ENCODE data around the gene PRSS57.

The PRSS57 gene

DNA sequence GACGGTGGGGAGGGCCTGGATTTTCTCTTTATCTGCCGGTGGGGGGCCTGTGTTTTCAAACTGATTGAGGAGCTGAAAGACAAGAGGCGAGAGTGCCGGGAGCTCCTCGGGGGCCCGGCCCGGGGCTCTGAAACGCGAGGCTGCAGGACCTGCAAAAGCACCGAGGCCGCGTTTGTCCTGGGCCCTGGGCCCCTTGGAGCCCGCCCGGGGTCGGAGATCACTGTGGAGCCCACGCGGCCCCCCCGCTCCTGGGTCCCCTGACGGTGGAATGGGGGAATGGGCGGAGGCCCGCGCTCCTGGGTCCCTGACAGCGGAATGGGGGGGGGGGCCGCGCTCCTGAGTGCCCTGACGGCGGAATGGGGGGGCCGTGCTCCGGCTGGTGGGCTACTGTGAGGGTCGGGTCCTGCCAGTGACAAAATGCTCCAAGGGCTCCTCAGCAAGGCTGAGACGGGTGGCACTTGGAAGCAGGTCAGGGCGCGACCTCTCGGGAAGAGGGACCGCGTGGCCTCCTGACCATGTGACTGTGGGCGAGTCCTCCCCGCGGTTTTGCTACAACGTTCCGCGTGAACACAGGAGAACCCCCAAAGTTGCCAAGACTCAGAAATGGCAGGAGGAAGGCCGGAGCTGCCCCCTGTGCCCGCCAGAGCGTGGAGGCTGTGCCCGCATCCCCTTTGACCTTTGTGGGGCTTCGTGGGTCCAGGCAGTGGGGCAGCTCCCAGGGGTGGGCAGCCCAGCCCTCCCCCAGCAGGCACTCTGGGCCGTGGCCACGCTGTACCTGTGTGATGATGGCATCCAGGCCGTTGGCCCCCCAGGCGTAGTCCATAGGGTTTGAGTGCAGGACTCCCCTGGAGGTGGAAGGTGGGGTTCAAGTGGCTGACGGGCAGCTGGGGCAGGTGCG is 46.1 kb downstream of the PRSS57 start:
- DNase-seq, result no peak

DNA sequence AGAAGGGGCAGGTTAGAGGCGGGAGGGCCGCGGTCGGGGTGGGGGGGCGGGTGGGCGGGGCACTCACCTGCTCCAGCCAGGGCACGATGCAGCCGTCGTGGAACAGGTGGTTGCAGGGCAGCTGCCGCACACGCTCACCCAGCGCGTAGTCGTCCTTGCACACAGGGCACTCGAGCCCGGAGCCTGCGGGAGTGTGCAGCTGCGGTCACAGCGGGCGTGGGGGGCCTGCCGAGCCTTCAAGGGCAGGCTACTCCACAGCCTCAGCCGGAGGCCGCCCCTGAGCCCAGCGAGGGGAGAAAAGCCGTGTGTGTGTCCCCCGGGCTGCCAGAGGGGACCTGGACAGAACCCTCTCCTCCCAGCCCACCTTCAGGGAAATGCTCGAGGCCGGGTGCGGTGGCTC is 46.9 kb downstream of the PRSS57 start:
- no peak for DNase-seq

DNA sequence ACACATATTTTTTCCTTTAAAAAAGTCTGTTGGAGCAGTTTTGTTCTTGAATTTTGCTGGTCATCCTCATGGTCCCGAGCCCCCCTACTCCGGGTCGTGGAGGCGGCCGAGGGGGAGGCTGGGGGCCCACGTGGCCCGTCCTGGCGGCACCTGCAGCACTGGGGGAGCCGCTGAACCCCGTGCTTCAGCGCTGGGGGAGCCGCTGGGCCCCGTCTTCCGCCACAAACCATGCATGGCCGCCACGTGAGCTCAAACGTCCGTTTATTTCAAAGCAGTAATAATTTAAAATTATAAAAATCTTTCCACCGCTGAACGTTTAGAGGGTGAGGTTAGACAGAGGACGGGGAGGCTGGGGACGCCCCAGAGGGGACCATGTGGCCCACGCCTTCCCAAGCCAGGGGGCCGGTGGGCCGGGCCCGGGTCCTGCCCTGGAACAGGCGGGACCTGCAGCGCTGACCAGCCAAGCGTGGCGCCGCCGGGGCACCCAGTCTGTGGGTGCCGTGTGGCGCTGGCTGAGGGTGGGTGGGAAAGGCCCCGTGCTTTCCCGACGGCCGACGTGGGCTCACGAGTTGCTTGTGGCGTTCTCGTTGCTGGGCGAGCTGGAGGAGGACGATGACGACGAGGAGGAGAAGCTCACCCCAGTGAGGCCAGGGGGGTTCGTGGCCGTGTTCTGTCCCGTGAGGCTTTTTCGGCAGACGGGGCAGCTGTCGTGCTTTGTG is 47.5 kb downstream of the PRSS57 start:
- no peak for DNase-seq

DNA sequence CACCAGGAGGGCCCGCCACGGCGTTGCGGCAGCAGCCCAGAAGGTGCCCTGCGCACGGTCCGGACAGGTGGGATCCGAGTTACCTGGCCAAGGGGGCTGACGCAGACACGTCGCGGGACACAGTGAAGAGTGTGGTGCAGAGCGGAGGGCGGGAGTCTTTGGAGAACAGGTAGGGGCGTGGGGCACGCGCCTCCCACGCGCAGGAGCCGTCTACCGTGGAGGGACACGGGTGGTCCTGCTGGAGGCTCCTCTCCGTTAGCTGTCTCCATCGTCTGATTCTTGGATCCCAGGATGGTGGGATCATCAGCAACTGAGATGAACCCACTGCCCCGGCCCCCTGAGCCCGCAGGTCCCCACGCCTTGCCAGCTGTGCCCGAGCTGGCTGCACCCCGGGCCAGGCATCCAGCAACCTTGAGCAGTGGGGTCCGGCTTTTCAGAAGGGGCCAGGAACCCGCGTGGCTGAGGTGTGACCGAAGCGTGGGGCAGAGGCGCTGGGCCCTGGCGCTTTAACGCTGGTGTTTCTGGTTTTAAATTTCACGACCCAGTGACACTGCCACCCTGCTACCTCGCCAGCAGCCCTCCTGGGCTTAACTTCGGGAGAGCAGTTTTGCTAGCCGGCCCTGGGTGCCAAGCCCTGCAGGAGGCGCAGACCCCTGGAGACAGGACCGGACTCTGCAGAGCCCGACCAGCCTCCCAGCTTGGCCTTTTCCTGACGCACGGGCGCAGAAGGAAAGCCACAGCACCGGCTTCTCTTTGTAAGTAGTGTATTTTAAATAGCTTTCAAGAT is 48.3 kb downstream of the PRSS57 start:
- no peak for DNase-seq

DNA sequence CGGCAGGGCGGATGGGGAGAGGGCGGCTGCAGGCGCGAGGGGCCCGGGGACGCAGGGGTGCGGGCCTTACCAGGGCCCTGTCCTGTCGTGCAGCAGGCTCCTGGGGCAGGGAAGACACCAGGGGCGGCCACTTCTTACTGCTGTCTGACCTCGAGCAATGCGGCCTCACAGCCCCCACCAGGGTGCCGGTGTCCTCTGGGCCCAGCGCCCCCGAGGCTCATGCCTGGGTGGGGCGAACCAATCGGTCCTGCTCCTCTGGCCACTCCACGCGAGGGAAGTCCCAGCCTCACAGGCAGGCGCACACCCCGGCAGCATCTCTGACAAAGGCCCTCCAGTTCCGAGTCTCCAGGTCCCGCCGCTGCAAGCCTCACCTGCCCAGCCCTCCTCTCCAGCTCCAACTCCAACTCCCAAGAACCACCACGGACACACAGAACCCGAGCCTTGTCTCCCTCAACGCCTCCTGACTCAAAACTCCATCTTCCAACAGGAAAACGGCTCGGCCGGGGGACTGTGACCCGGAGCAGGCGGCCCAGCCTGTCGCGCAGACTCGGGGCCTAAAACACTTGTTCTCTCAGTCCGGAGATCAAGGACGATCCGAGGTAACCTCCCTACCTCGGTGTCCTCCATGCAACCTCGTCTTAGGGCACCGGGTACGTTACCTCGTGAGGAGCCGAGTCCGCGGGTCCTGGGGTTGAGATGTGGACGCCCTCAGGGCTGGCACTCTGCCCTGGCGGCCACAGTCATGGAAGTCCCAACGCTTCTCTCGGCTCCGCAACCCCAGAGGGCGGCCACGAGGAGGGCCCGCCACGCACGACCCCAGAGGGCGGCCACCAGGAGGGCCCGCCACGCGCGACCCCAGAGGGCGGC is 49.1 kb downstream of the PRSS57 start:
- DNase-seq, result no peak

DNA sequence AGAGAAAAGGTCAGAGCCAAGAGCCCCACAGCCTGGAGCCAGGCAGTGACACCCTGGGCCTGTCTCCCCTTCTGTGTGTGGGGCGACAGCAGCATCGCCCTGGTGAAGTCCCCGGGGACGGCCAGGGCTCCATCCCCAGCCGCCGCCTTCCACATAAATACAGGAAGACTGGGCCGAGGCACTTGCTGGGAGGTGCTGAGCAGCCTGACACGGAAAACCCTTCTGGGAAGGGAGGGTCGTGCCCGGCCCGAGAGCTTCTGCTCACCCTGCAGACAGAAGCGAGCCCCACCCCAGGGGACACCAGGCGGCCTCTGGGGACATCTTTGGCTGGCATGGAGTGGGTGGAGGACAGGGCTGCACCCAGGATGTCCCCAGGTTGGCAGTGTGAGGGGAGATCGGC is 50.5 kb downstream of the PRSS57 start:
- DNase-seq, result no peak

DNA sequence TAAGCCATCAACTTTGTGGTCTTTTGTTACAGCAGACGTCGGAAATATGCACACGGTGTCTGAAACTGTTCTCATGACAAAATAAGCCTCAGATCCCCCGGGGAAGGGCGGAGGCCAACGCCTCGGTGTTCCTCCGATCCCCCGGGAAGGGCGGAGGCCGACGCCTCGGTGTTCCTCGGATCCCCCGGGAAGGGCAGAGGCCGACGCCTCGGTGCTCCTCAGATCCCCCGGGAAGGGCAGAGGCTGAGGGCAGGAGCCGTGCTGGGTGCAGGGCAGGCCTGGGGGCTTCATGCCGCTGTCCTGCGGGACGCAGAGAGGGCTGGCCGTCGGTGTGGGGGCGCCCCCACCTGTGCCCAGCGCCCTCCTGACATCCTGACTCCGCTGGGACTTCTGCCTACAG is 50.9 kb downstream of the PRSS57 start:
- DNase-seq, result no peak

DNA sequence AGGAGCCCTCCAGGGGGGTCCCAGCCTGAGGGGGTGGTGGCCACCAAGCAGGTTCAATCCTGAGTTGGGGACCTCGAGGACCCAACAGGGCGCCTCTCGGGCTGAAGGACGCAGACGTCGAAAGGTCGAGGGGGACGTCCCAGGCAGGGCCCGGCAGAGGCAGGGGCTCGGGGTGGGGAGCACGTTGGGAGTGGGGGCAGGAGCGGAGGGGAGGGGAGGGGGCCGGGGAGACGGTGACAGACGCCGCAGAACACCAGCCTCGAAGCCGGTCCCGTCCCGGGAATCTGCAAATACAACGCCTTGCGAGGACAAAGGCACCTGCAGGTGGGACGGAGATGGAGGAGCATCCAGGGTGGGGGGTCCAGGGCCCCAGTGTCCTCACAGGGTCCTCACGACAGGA is 51.5 kb downstream of the PRSS57 start:
- DNase-seq, result no peak

DNA sequence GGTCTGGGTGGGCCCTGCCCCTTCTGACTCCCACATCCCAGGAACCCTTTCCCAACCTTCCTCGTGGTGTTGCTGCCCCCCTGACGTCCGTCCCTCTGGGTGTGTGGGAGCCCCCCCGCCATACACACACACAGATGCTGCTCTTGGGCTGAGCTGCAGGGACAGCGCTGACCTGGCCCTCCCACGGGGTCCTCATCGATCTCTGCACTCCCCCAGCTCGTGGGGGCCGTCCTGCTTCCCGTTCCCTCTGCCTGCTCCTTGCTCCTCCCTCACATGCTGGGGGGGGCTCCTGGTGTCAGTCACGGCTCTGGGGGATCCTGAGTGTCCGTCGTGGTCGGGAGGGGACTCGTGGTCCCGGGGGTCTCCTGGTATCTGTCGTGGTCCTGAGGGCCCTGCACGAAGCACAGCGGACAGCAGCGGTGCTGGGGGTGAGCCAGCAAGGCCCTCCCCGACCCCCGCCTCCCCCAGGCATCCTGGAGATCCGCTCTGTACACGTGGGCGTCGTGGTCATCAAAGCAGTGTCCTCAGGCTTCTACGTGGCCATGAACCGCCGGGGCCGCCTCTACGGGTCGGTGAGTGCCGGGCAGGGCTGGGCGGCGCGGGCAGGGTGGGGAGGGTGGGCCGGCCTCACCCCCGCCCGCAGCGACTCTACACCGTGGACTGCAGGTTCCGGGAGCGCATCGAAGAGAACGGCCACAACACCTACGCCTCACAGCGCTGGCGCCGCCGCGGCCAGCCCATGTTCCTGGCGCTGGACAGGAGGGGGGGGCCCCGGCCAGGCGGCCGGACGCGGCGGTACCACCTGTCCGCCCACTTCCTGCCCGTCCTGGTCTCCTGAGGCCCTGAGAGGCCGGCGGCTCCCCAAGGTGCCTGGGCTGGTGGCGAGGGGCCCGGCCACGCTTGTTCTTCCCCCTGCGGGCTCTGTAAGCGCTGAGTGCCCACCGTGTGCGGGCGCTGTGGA is 52.2 kb downstream of the PRSS57 start:
- DNase-seq, result no peak

DNA sequence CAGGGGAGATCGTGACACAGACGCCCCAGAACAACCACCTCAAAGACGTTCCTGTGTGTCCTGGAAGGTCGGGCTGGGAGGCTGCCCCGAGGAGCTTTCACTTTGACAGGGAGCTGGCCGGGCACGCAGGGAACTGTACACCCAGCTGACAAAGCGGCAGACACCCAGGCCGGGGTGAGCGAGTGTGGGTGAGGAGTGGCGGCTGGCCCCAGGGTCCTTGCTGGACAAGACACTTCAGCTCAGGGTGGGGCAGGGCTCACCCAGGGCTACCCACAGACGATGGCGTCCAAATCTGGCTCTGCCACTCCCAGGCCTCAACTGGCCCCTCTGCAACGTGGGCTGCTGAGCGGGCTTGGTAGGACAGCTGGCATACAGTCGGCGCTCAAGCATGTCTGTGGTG is 53.5 kb downstream of the PRSS57 start:
- DNase-seq, result no peak

DNA sequence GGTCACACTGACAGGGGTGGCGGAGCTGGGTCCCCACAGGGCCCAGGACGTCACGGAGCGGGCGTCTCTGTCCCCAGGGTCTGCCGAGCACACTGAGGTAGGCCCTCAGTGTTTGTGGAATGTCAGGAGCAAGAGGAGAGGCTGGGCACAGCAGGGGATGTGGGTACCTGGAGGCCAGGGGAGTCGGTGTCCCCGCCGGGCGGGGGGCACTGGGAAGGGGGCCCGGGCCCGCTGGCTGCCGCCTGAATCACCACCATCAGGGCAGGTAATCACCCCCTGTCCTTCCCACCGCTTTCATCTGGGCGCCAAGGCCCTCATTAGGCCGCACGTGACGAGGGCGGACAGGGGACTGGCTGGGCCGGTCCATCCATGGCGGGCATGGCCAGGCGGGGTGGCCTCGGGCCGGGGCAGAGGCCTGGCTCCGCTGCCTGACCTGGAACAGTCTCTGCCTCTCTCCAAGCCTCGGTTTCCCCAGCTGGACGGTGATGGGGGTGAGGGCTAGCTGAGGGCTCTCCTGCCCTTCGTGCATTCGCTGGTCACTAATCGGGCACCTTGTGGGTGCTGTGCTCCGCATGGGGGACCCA is 54.6 kb downstream of the PRSS57 start:
- no peak for DNase-seq

DNA sequence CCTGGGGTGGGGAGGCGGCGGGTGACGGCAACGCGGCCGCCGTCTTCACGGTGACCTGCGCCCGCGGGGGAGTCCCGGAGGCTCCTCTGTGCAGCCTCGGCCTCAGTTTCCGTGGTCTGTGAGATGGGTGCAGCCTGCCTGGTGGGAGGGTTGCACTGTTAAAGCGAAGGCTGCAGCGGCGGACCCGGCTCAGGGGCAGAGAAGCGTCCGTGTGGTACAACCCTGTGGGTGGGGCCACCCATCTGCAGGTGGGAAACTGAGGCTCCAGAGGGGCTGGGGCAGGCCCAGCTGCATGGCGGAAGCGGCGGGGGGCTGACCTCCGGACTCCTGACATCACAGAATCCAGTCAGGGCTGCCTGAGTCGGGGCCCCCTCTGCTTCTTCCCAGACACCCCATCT is 55.1 kb downstream of the PRSS57 start:
- no peak for DNase-seq

DNA sequence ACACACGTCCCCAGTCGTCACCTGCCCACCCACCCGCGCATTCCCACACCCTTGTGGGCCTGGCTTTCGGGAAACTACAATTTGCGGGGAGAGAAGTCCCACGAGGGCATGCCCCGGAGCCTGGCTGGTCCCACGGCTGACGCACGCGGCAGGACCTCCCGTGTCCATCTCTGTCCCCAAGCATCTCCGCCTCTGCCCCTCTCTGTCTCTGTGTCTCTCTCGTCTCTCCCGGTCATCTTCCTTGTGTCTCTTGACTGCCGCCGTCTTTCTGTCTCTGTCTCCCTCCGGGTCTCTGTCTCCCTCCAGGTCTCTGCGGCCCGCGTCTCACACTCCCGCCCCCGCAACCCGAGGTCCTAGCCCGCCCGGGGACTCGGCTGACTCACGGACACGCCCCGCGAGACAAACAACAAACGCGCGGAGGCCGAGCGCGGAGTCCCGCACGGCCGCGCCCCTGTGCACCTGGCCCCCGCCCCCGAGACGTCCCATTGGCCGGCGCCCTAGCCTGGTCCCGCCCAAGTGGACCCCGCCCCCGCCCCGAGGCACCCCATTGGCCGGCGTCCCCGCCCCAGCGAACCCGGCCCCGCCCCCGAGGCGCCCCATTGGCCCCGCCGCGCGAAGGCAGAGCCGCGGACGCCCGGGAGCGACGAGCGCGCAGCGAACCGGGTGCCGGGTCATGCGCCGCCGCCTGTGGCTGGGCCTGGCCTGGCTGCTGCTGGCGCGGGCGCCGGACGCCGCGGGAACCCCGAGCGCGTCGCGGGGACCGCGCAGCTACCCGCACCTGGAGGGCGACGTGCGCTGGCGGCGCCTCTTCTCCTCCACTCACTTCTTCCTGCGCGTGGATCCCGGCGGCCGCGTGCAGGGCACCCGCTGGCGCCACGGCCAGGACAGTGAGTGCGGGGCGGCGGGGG is 55.7 kb downstream of the PRSS57 start, which contains the start of gene FGF22:
FGF22 (plus strand) TSS at position 627 of the 908 bp plus-strand sequence; CDS start at position 674, 47 bp downstream.
- DNase-seq, result peak; percentile 99

DNA sequence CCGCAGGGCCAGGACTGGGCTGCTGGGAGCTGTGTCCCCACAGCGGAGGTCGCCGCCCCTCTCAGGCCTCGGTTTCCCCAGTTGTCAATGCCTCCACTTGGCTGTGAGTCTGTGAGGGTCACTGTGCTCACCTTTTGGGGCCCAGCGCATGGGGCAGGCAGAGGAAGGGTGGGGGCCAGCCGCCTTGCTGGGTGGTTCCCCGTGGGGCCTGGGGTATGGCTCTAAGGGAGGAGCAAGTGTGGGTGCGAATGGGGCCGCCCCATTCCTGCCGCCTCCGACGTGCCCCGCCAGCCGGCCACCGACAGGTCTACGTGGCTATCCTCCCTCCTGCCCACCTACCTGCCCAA is 56.4 kb downstream of the PRSS57 start:
- no peak for DNase-seq

All from activated effector memory CD4-positive, alpha-beta T cell treated with anti-CD3 and anti-CD28 coated beads, Interleukin-2, amount 50 U/mL, for 16 hours (primary cell).